Ureter (tissue), 1 donor: Measurements from ENCODE around the gene RAI1. TPM values are rescaled to one million over a fixed set of nuclear protein-coding genes. Genes with fewer than 3 reads are reported as not detected.

Experiments used
- total RNA-seq: library from RNA; stranded (reverse); gene quantifications from one replicate; pipeline ENCODE4 v1.2.4, GENCODE V29; 2023
- donor health status: DM: yes; HTN: yes; CAD: no.

The RAI1 gene
- total RNA-seq, 1 donor from 2014 or later: 117 TPM

Other genes with a start within 250 kb of the RAI1 start
- 19.1 TPM for gene MED9, start 204.5 kb upstream of the RAI1 start, total RNA-seq
- gene RASD1, start 185.1 kb upstream of the RAI1 start, total RNA-seq: 5.8 TPM
- 53.6 TPM for gene PEMT, start 89.8 kb upstream of the RAI1 start, total RNA-seq
- gene SREBF1, start 155.5 kb downstream of the RAI1 start, total RNA-seq: 127 TPM